Measurements from ENCODE around the gene CEP112.

GRCh38 chr17:65936013-65936412 is 255.9 kb downstream of the CEP112 start:
- TF ChIP-seq CTCF (IDR thresholded peaks at IDR 0.05) (no peak), POLR2A (IDR thresholded peaks at IDR 0.05) (no peak)

All from testis (tissue), 2 donors.